ENCODE data around the gene SPATA21. TPM values are rescaled to one million over a fixed set of nuclear protein-coding genes. Genes with fewer than 3 reads are reported as not detected.

Gene SPATA21
- total and polyA plus RNA-seq, 2 donors (not counting 3 experiments of a cell fraction or from before 2014, with no cell fraction given): not detected

- Histone ChIP-seq H3K79me2 (ENCODE audit: control insufficient read depth, insufficient read depth, low read length) (peaks cover 54% of the 10 kb centered on the region), H3K27ac (ENCODE audit: insufficient read depth, low read depth, low read length) (peak overlapping the region; percentile 86), H4K20me1 (replicated peaks; ENCODE audit: control insufficient read depth, extremely low read depth, insufficient read depth, low read length) (no peaks in the 10 kb centered on the region), H3K9ac (replicated peaks; ENCODE audit: extremely low read depth, insufficient read depth, low read length) (peak overlapping the region; percentile 79), H3K36me3 (ENCODE audit: control insufficient read depth in 2 of 2, extremely low read depth in 1 of 2, insufficient read depth in 2 of 2, low read length in 2 of 2) (no peaks in the 10 kb centered on the region), H3K9me3 (replicated peaks; ENCODE audit: control insufficient read depth, insufficient read depth, low read length) (no peaks in the 10 kb centered on the region), H3K4me1 (ENCODE audit: control insufficient read depth, extremely low read depth, insufficient read depth, low read length) (peaks cover 26% of the 10 kb centered on the region), H3K27me3 (ENCODE audit: control insufficient read depth in 2 of 2, insufficient read depth in 2 of 2, low read length in 2 of 2) (no peaks in the 10 kb centered on the region), H3K4me2 (ENCODE audit: insufficient read depth, low read length) (peak overlapping the region; percentile 99), H2AFZ (ENCODE audit: low read depth, low read length) (peak overlapping the region; percentile 91), H3K9me1 (replicated peaks; ENCODE audit: control insufficient read depth, extremely low read depth, insufficient read depth, low read length) (no peaks in the 10 kb centered on the region), H3K4me3 (replicated peaks in 1 of 3; ENCODE audit: insufficient read depth in 1 of 3, low read depth in 1 of 3, low read length in 3 of 3) (peak overlapping the region; percentile 66 to 88 (median 85))
- intact Hi-C loops (cut with micrococcal nuclease): loop anchor here (5.0 kb wide), 2 partner anchors 84 to 144 kb away; no protein-coding TSS in a partner anchor
- TF ChIP-seq FOS (IDR thresholded peaks at IDR 0.05; ENCODE audit: borderline replicate concordance, insufficient read depth, low read length): no peak
- no peak for TF ChIP-seq MYC (IDR thresholded peaks at IDR 0.05; ENCODE audit: low read depth, low read length)
- TF ChIP-seq POLR2AphosphoS5 (IDR thresholded peaks at IDR 0.05; ENCODE audit: insufficient read depth, low read depth, low read length): no peak
- TF ChIP-seq JUN (IDR thresholded peaks at IDR 0.05; ENCODE audit: borderline replicate concordance, insufficient read depth, insufficient read length, low read depth): no peak
- TF ChIP-seq MAX (IDR thresholded peaks at IDR 0.05; ENCODE audit: insufficient read depth, insufficient read length): no peak
- no peak for TF ChIP-seq CTCF (IDR thresholded peaks at IDR 0.05; ENCODE audit: extremely low read depth in 1 of 2, insufficient read depth in 1 of 2, low read depth in 1 of 2, low read length in 2 of 2)
- dilution Hi-C loops (cut with MboI; ENCODE audit: extremely low pct_ligation_motif_present, low sequenced_read_pairs): no loop called here
- no TSS peak for BruUV-seq (replicated peaks)
- FAIRE-seq (peak; percentile 69), DNase-seq (ENCODE audit: low read depth, low spot score) (peak; percentile 58)
- POLR2A ChIA-PET: no interaction called here
- CTCF ChIA-PET: interaction anchor here (0.5 to 6.3 kb wide), 9 partner anchors 11 to 532 kb away, joined by 3 to 76 read pairs (median 3); partner anchors contain the start of gene NECAP2
These were observed 85.7 kb downstream of the SPATA21 start for GRCh38 chr1:16351456-16351993.
